Lower lobe of right lung (tissue), 2 donors: ENCODE results near the gene ANKRD9. TPM values are rescaled to one million over a fixed set of nuclear protein-coding genes. Genes with fewer than 3 reads are reported as not detected.

Experiments used
- ATAC-seq, 2 donors: fragments of 200-7000 bp; cut with Tn5 transposase; one replicate each; pipeline ENCODE4 v1.9.1; 2020 to 2022; ENCODE audit warnings: mild to moderate bottlenecking in 2 of 2, moderate library complexity in 2 of 2
- DNase-seq: peaks from one replicate; pipeline ENCODE4 v3.0.0-alpha.2; 2020
- H3K27ac ChIP-seq: fragments of 200-600 bp; one replicate; pipeline ENCODE4 v1.8.0; 2022
- H3K27me3 ChIP-seq: fragments of 200-600 bp; one replicate; pipeline ENCODE4 v1.8.0; 2022; ENCODE audit warnings: low read depth
- H3K36me3 ChIP-seq: fragments of 200-600 bp; one replicate; pipeline ENCODE4 v1.8.0; 2022; ENCODE audit warnings: mild to moderate bottlenecking
- H3K4me1 ChIP-seq: fragments of 200-600 bp; one replicate; pipeline ENCODE4 v1.8.0; 2022
- H3K4me3 ChIP-seq: fragments of 200-600 bp; one replicate; pipeline ENCODE4 v1.8.0; 2022; ENCODE audit warnings: mild to moderate bottlenecking
- H3K9me3 ChIP-seq: fragments of 200-600 bp; one replicate; pipeline ENCODE4 v1.8.0; 2022
- intact Hi-C: fragments of 100-400 bp; cut with DNase I; formaldehyde crosslinking; loops from one replicate; pipeline ENCODE4 v1.11.0; 2022
- total RNA-seq: library from RNA; stranded (reverse); fragmentation: NEBNext Ultra II Directional; extraction: Animal tissue kit (Norgen Biotek cat#: 25700); gene quantifications from one replicate; pipeline ENCODE4 v1.2.1, GENCODE V29; 2021
- TF ChIP-seq, protein P1 (sequence below): fragments of 200-600 bp; IDR thresholded peaks from one replicate; pipeline ENCODE4 v1.8.0; 2022; ENCODE audit warnings: antibody characterized with exemption, mild to moderate bottlenecking
- donor health status: DM: no; HTN: yes; CAD: no; lungs with severe emphysema.

ANKRD9 gene
- total RNA-seq, 1 donor from 2014 or later = 19.5 TPM

GRCh38 chr14:102502571-102502970 lies 7.0 kb downstream of the ANKRD9 start:
- no peak overlapping the region for H3K27ac ChIP-seq
- DNase-seq (no peak), ATAC-seq (no peak)
- intact Hi-C loops = no loop called here
- peaks cover 20% of the 10 kb centered on the region for H3K36me3 ChIP-seq
- no peak overlapping the region for H3K4me3 ChIP-seq
- no peaks in the 10 kb centered on the region for H3K27me3 ChIP-seq
- TF ChIP-seq, protein P1, sequence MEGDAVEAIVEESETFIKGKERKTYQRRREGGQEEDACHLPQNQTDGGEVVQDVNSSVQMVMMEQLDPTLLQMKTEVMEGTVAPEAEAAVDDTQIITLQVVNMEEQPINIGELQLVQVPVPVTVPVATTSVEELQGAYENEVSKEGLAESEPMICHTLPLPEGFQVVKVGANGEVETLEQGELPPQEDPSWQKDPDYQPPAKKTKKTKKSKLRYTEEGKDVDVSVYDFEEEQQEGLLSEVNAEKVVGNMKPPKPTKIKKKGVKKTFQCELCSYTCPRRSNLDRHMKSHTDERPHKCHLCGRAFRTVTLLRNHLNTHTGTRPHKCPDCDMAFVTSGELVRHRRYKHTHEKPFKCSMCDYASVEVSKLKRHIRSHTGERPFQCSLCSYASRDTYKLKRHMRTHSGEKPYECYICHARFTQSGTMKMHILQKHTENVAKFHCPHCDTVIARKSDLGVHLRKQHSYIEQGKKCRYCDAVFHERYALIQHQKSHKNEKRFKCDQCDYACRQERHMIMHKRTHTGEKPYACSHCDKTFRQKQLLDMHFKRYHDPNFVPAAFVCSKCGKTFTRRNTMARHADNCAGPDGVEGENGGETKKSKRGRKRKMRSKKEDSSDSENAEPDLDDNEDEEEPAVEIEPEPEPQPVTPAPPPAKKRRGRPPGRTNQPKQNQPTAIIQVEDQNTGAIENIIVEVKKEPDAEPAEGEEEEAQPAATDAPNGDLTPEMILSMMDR = no peak
- peaks cover 21% of the 10 kb centered on the region for H3K4me1 ChIP-seq
- no peaks in the 10 kb centered on the region for H3K9me3 ChIP-seq

DNA sequence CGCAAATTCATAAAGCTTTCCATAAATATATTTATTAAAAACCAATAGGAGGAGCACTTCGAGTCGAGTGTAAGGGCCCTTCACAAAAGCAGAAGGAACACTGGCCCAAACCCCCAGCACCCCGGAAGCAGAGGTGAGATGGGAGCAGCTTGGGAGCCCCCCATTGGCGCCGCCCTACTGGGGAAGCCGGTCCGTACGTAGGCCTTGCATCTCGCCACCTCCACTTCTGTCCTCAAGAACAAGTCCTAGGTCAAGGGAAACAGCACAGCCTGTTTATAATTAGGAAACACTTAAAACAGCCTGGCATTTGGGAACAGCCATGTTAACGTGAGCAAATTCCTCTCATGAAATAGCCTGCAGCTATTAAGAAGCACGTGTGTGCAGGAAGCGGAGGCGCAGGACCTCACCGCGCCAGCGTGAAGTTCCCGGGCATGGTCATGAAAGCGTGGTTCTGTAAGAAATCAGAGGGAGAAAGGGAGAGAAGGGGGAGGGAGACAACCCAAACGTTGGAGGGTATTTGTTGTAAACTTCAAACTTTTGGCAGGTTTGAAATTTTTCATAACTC lies 7.7 kb downstream of the ANKRD9 start:
- H3K36me3 ChIP-seq = peaks cover 27% of the 10 kb centered on the region
- H3K27me3 ChIP-seq = no peaks in the 10 kb centered on the region
- ATAC-seq (no peak), DNase-seq (no peak)
- H3K4me1 ChIP-seq = peaks cover 21% of the 10 kb centered on the region
- no peak overlapping the region for H3K27ac ChIP-seq
- H3K4me3 ChIP-seq = no peak overlapping the region
- intact Hi-C loops = no loop called here
- TF ChIP-seq, protein P1 = no peak
- no peaks in the 10 kb centered on the region for H3K9me3 ChIP-seq

DNA sequence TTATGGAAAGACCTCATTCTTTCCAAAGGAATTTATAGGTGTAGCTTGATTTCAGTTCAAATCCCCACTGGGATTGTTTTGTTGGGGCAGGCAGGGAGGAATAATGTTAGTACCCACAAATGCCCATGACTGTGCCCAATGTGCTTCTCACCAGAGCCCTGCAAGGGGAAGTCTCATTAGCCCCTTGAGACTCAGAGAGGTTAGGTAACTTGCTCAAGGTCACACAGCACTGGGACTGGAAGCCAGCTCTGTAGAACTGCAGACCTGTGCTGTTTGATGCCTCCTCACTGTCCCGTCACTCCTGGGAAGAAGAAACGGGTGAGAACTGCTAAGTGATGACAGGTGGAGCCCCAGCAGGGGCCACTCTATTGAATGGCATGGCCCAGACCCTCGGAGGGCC lies 8.9 kb downstream of the ANKRD9 start:
- TF ChIP-seq, protein P1 = no peak
- H3K27me3 ChIP-seq = no peaks in the 10 kb centered on the region
- H3K27ac ChIP-seq = peak overlapping the region; percentile 83
- ATAC-seq = peak in 1 of 2 donors; percentile 19
- H3K4me1 ChIP-seq = peaks cover 21% of the 10 kb centered on the region
- intact Hi-C loops = no loop called here
- peaks cover 27% of the 10 kb centered on the region for H3K36me3 ChIP-seq
- H3K4me3 ChIP-seq = no peak overlapping the region
- DNase-seq = no peak
- H3K9me3 ChIP-seq = no peaks in the 10 kb centered on the region

- DNase-seq (peak; percentile 83), ATAC-seq (peak; percentile 87 to 93)
- H3K27ac ChIP-seq = peak overlapping the region; percentile 83
- H3K27me3 ChIP-seq = no peaks in the 10 kb centered on the region
- no peak overlapping the region for H3K4me3 ChIP-seq
- intact Hi-C loops = no loop called here
- H3K36me3 ChIP-seq = peaks cover 27% of the 10 kb centered on the region
- no peaks in the 10 kb centered on the region for H3K9me3 ChIP-seq
- TF ChIP-seq, protein P1 = no peak
- H3K4me1 ChIP-seq = peaks cover 21% of the 10 kb centered on the region
Observed at GRCh38 chr14:102500158-102500662, 9.4 kb downstream of the ANKRD9 start.

- Histone ChIP-seq H3K36me3 (peaks cover 27% of the 10 kb centered on the region), H3K9me3 (no peaks in the 10 kb centered on the region), H3K4me1 (peaks cover 21% of the 10 kb centered on the region), H3K4me3 (no peak overlapping the region), H3K27me3 (no peaks in the 10 kb centered on the region), H3K27ac (peak overlapping the region; percentile 83)
- TF ChIP-seq, protein P1 = no peak
- peak in 1 of 2 donors; percentile 4 for ATAC-seq
- intact Hi-C loops = no loop called here
- no peak for DNase-seq
Observed at GRCh38 chr14:102499401-102500157, 10.0 kb downstream of the ANKRD9 start.
